Subcutaneous abdominal adipose tissue (tissue), 5 donors: ENCODE results near the gene C17orf67.

Source experiments
- H3K27ac ChIP-seq: one replicate; pipeline ENCODE4 v1.7.0; 2013; ENCODE audit warnings: low read depth, mild to moderate bottlenecking, inconsistent platforms, low read length, moderate library complexity
- H3K27me3 ChIP-seq, 5 donors: one replicate each; pipeline ENCODE4 v1.7.0; 2013; ENCODE audit warnings: low read length in 5 of 5, inconsistent platforms in 1 of 5; ENCODE audit not compliant: control insufficient read depth in 5 of 5, insufficient read depth in 4 of 5
- H3K36me3 ChIP-seq, 5 donors: one replicate each; pipeline ENCODE4 v1.7.0; 2013; ENCODE audit warnings: low read length in 5 of 5; ENCODE audit not compliant: control insufficient read depth in 5 of 5, insufficient read depth in 5 of 5
- H3K4me1 ChIP-seq, 5 donors: one replicate each; pipeline ENCODE4 v1.7.0; 2013; ENCODE audit warnings: low read length in 5 of 5, mild to moderate bottlenecking in 3 of 5, moderate library complexity in 1 of 5; ENCODE audit not compliant: control insufficient read depth in 5 of 5, insufficient read depth in 5 of 5
- H3K4me3 ChIP-seq, 5 donors: one replicate each; pipeline ENCODE4 v1.7.0; 2013; ENCODE audit warnings: low read length in 5 of 5, low read depth in 1 of 5
- H3K9ac ChIP-seq, 5 donors: one replicate each; pipeline ENCODE4 v1.7.0; 2013; ENCODE audit warnings: low read length in 5 of 5, mild to moderate bottlenecking in 4 of 5, moderate library complexity in 3 of 5
- H3K9me3 ChIP-seq, 5 donors: one replicate each; pipeline ENCODE4 v1.7.0; 2013; ENCODE audit warnings: low read length in 5 of 5; ENCODE audit not compliant: control insufficient read depth in 5 of 5
- donor health status: healthy.
- donor health status: healthy.
- donor health status: healthy.
- donor health status: healthy.
- donor health status: healthy.

C17orf67 gene

DNA sequence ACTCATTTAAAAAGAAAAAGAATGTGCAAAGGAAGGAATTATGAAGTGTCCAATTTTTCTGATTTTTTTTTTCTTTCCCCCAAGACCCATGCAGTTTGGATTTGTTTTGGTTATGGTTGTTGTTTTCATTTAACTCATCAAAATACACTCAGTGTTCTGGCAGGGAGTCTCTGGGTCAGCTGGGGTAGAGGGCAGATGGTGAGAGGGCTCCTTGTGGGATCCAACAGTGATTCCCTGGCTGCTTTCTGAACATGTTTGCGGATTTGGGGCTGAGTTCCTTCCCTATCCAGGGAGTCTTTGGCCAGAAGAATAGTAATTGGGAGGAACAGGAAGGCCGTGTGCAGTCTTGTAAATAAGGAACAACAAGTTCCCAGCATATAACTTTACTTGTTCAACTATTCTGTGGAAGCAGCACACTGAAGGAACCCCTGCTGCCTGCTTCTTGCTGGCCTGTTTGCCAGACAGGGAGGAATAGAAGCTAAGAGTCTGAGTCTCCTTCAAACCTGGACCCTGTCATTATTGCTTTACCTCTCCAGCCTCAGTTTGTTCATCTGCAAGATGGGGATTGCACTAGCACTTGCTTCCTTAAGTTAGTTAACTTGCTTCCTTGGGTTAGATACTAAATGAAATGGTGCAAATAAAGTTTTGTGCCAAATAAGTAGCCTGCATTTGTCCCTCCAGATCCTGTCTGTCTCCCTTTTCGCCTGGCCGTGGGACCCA is 32.1 kb downstream of the C17orf67 start:
- H3K36me3 ChIP-seq = no peaks in the 10 kb centered on the region
- H3K9ac ChIP-seq = no peak overlapping the region
- H3K4me1 ChIP-seq = peaks cover 0 to 9% (median 2%) of the 10 kb centered on the region in 5 donors
- no peaks in the 10 kb centered on the region for H3K9me3 ChIP-seq
- no peak overlapping the region for H3K4me3 ChIP-seq
- H3K27ac ChIP-seq = no peak overlapping the region
- H3K27me3 ChIP-seq = peaks cover 0 to 3% (median 0%) of the 10 kb centered on the region in 5 donors

DNA sequence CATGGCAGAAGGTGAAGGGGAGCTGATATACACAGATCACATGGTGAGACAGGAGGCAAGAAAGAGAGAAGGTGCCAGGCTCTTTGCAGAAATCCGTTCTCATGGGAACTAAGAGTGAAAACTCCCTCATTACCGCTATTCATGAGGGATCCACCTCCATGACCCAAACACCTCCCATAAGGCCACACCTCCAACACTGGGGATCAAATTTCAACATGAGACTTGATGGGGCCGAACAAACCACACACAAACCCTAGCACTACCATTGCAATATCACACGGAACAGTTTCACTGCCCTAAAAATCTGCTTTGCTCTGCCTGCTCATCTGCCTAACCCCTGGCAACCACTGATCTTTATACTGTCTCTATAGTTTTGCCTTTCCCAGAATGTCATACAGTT is 34.8 kb downstream of the C17orf67 start:
- Histone ChIP-seq H3K9ac (no peak overlapping the region), H3K9me3 (no peaks in the 10 kb centered on the region), H3K27me3 (peaks cover 0 to 3% (median 0%) of the 10 kb centered on the region in 5 donors), H3K4me3 (no peak overlapping the region), H3K27ac (no peak overlapping the region), H3K36me3 (no peaks in the 10 kb centered on the region), H3K4me1 (peaks cover 0 to 9% (median 2%) of the 10 kb centered on the region in 5 donors)

- no peaks in the 10 kb centered on the region for H3K36me3 ChIP-seq
- H3K27me3 ChIP-seq = peaks cover 0 to 3% (median 0%) of the 10 kb centered on the region in 5 donors
- H3K4me1 ChIP-seq = peaks cover 0 to 3% (median 2%) of the 10 kb centered on the region in 5 donors
- H3K4me3 ChIP-seq = no peak overlapping the region
- H3K9me3 ChIP-seq = no peaks in the 10 kb centered on the region
- no peak overlapping the region for H3K27ac ChIP-seq
- no peak overlapping the region for H3K9ac ChIP-seq
Observed at GRCh38 chr17:56796536-56796935, 37.2 kb downstream of the C17orf67 start.

DNA sequence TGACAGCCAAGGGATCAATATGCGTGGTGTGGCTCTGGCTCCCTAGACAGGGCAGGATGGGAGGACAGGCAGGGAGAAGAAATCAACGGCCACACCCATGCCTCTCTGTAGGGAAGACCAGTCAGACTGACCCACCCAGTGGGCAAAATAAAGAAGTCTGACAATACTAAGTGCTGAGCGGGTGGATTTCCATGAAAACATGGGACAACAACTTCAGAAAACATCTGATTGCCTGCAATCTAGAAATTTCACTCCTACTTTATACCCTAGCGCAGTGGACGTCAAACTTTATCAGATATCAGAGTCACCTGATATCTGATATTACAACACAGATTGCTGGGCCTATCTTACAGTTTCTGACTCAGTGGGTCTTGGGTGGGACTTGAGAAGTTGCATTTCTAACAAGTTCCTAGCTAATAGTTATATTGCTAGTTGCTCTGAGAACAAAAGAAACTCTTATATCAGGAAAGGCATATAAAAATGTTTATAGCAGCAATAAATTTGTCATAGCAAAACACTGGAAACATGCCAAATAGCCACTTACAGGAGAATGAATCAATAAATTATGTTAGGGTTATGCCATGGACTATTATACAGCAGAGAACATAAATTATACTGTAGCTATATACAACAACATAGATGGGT is 38.4 kb downstream of the C17orf67 start:
- Histone ChIP-seq H3K36me3 (no peaks in the 10 kb centered on the region), H3K9ac (no peak overlapping the region), H3K27me3 (peaks cover 0 to 3% (median 0%) of the 10 kb centered on the region in 5 donors), H3K27ac (no peak overlapping the region), H3K9me3 (no peaks in the 10 kb centered on the region), H3K4me3 (no peak overlapping the region), H3K4me1 (peaks cover 0 to 3% (median 0%) of the 10 kb centered on the region in 5 donors)

- Histone ChIP-seq H3K9ac (no peak overlapping the region), H3K27me3 (peaks cover 0 to 3% (median 0%) of the 10 kb centered on the region in 5 donors), H3K9me3 (no peaks in the 10 kb centered on the region), H3K4me3 (no peak overlapping the region), H3K4me1 (peaks cover 0 to 3% (median 0%) of the 10 kb centered on the region in 5 donors), H3K27ac (no peak overlapping the region), H3K36me3 (no peaks in the 10 kb centered on the region)
Observed at GRCh38 chr17:56793957-56794356, 39.8 kb downstream of the C17orf67 start.

DNA sequence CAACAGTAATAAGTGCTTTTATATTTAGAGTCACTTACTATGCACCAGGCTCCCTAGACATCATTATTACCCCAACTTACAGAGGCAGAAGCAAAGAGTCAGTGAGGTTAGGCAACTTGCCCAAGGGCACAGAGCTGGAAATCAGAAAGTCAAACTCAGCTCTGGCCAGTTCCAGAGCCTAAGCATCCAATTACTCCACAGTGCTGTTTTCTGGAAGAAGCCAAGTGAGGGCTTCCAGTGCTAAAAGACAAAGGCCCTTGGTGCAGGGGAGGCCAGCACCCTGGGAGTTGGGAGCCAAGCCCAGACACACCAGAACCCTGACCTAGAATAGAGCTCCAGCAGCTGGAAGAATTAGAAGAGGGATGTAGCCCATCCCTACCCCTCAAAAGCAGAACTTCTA is 40.2 kb downstream of the C17orf67 start:
- Histone ChIP-seq H3K27ac (no peak overlapping the region), H3K4me3 (no peak overlapping the region), H3K36me3 (no peaks in the 10 kb centered on the region), H3K9ac (no peak overlapping the region), H3K4me1 (peaks cover 0 to 3% (median 0%) of the 10 kb centered on the region in 5 donors), H3K27me3 (peaks cover 0 to 3% (median 0%) of the 10 kb centered on the region in 5 donors), H3K9me3 (no peaks in the 10 kb centered on the region)

GRCh38 chr17:56792267-56792666 is 41.5 kb downstream of the C17orf67 start:
- Histone ChIP-seq H3K27me3 (peaks cover 0 to 3% (median 0%) of the 10 kb centered on the region in 5 donors), H3K4me3 (no peak overlapping the region)

GRCh38 chr17:56786989-56787482 is 46.7 kb downstream of the C17orf67 start:
- Histone ChIP-seq H3K4me1 (no peaks in the 10 kb centered on the region), H3K9me3 (no peaks in the 10 kb centered on the region), H3K9ac (no peak overlapping the region), H3K27ac (no peak overlapping the region), H3K4me3 (no peak overlapping the region), H3K27me3 (no peaks in the 10 kb centered on the region), H3K36me3 (no peaks in the 10 kb centered on the region)

More at GRCh38 chr17:56792267-56792666, 41.5 kb downstream of the C17orf67 start:
- peaks cover 0 to 3% (median 0%) of the 10 kb centered on the region in 5 donors for H3K4me1 ChIP-seq
- H3K9me3 ChIP-seq = no peaks in the 10 kb centered on the region
- no peaks in the 10 kb centered on the region for H3K36me3 ChIP-seq
- H3K27ac ChIP-seq = no peak overlapping the region
- no peak overlapping the region for H3K9ac ChIP-seq

- H3K4me1 ChIP-seq = no peaks in the 10 kb centered on the region
- no peak overlapping the region for H3K9ac ChIP-seq
- no peak overlapping the region for H3K27ac ChIP-seq
- H3K27me3 ChIP-seq = peaks cover 0 to 8% (median 4%) of the 10 kb centered on the region in 5 donors
- H3K36me3 ChIP-seq = no peaks in the 10 kb centered on the region
- H3K4me3 ChIP-seq = no peak overlapping the region
- H3K9me3 ChIP-seq = no peaks in the 10 kb centered on the region
Observed at GRCh38 chr17:56785997-56786680, 47.6 kb downstream of the C17orf67 start.

DNA sequence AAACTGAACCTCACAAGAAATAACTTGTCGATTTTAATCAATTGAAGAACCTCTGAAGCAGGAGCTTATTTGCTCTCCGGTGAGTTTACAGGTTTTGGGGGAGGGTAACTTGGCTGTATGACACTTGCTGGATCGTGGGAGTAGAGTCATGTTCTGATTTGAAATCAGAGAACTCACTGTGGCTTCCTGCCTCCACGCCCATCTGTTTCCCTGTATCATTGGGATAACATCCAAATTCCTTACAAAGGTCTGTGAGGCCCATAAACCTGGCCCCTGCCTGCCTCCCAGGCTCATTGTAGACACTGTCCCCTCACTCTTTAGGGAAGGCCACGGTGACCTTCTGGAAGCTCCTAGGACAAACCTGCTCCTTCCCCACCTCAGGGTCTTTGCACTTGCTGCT is 48.3 kb downstream of the C17orf67 start:
- no peak overlapping the region for H3K4me3 ChIP-seq

More for the DNA sequence above, 48.3 kb downstream of the C17orf67 start:
- no peaks in the 10 kb centered on the region for H3K36me3 ChIP-seq
- no peak overlapping the region for H3K9ac ChIP-seq
- H3K27me3 ChIP-seq = peaks cover 0 to 15% (median 11%) of the 10 kb centered on the region in 5 donors
- H3K9me3 ChIP-seq = no peaks in the 10 kb centered on the region
- H3K27ac ChIP-seq = no peak overlapping the region
- H3K4me1 ChIP-seq = peaks cover 0 to 2% (median 2%) of the 10 kb centered on the region in 5 donors
